Measurements from ENCODE around the gene MACO1.

- TF ChIP-seq POLR2AphosphoS5 (IDR thresholded peaks at IDR 0.05; ENCODE audit: low read depth, low read length): no peak
- TF ChIP-seq TAF1 (IDR thresholded peaks at IDR 0.05; ENCODE audit: borderline replicate concordance, insufficient read depth, low read length): no peak
- no peak for TF ChIP-seq REST (IDR thresholded peaks at IDR 0.05; ENCODE audit: insufficient read depth in 1 of 2, low read depth in 2 of 2, low read length in 2 of 2)
- TF ChIP-seq SIN3A (IDR thresholded peaks at IDR 0.05; ENCODE audit: borderline replicate concordance, insufficient read depth, low read length): no peak
Observed at GRCh38 chr1:25504706-25505595, 74.3 kb downstream of the MACO1 start.

All from PFSK-1 (cell line).